Erythroblast (primary cell): ENCODE measurements around the gene KCNJ11.

Experiments used
- GATA1 ChIP-seq: IDR thresholded peaks from 2 replicates; pipeline ENCODE4 v1.6.1; 2011; ENCODE audit warnings: low read depth, mild to moderate bottlenecking, control low read depth, low read length, moderate library complexity
- POLR2A ChIP-seq: IDR thresholded peaks from 2 replicates; pipeline ENCODE4 v1.6.1; 2011; ENCODE audit warnings: mild to moderate bottlenecking, low read length

DNA sequence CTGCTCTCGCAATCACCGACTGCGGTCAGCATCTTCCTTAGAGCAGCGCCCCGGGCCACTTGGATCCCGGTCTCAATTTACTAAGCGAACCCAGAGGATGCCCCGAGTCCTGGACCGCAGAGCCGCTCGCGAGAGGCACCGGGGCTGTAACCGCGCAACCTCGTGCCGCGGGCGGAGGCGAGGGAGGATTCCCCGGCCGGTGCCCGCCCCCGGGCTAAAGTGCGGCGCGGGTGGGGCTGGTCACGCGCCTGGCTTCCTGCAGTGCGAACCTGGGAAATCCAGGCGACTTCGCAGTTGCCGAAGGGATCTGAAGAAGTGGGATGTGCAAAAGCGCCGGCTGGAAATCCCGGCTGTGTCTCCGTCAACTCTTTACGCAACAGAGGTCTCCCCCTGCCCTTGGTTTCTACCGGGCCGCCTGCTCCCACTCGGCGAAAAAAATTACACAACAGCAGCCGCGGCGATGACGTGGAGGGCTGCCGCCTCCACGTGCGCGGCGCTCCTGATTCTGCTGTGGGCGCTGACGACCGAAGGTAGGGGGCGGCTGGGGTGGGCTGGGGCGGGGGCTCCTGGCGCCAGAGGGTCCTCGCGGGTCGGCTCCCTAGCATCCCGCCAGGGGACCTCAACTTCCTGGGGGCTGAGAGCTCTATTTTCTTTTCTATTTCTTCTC lies 36.8 kb downstream of the KCNJ11 start, which contains the start of gene NCR3LG1:
- TF ChIP-seq POLR2A (peak; percentile 42), GATA1 (no peak)
